ENCODE data around the gene NRXN2. TPM values are rescaled to one million over a fixed set of nuclear protein-coding genes. Genes with fewer than 3 reads are reported as not detected.

NRXN2 gene
- total and polyA plus RNA-seq, 10 of the 15 experiments (the other 5 are each of a cell fraction or from before 2014, with no cell fraction given): 0.03 to 1.4 (median 0.23) TPM

GRCh38 chr11:64642871-64643255, 80.1 kb downstream of the NRXN2 start:
- ChIA-PET RAD21 (ENCODE audit: unreplicated experiment) (no interaction called here), CTCF (no interaction called here)

GRCh38 chr11:64642418-64642735, 80.6 kb downstream of the NRXN2 start:
- DNase-seq (ENCODE audit: low read depth, low spot score) (no peak), ATAC-seq (no peak), FAIRE-seq (no peak)
- Histone ChIP-seq H4K20me1 (ENCODE audit: control insufficient read depth, insufficient read depth) (no peaks in the 10 kb centered on the region), H3K9ac (ENCODE audit: control insufficient read depth, insufficient read depth, low read length) (no peak overlapping the region), H3K27me3 (replicated peaks in 1 of 2; ENCODE audit: control insufficient read depth in 2 of 2, insufficient read depth in 2 of 2, low read length in 1 of 2) (peaks cover 5 to 20% of the 10 kb centered on the region in 2 experiments; a peak in 3 of 4 replicates), H3K36me3 (ENCODE audit: control insufficient read depth in 2 of 2, insufficient read depth in 2 of 2, low read length in 1 of 2) (no peaks in the 10 kb centered on the region), H3K4me2 (ENCODE audit: control insufficient read depth, insufficient read depth) (no peak overlapping the region), H3K79me2 (ENCODE audit: control insufficient read depth, insufficient read depth, low read length) (no peaks in the 10 kb centered on the region), H3K27ac (ENCODE audit: control insufficient read depth, insufficient read depth) (no peak overlapping the region), H3K9me3 (replicated peaks; ENCODE audit: control insufficient read depth, insufficient read depth, low read length) (no peaks in the 10 kb centered on the region), H3K4me3 (no peak overlapping the region), H3K4me1 (ENCODE audit: control insufficient read depth, insufficient read depth, low read length) (no peaks in the 10 kb centered on the region), H2AFZ (ENCODE audit: control insufficient read depth, low read depth, low read length) (no peak overlapping the region)
- intact Hi-C loops (cut with micrococcal nuclease; ENCODE audit: unreplicated experiment): no loop called here
- ChIA-PET CTCF (no interaction called here), POLR2A (no interaction called here), SMC1A (ENCODE audit: uncharacterized antibody, unreplicated experiment) (no interaction called here), RAD21 (ENCODE audit: unreplicated experiment) (no interaction called here)
- 11% methylated on average over 30 of the region's 30 CpGs for WGBS (ENCODE audit: insufficient coverage, insufficient replicate concordance, low lambda C conversion rate, missing lambda C conversion rate)
- in situ Hi-C loops (cut with MboI): no loop called here
- BruUV-seq (replicated peaks): no TSS peak
- TF ChIP-seq POU2F2 (IDR thresholded peaks at IDR 0.05; ENCODE audit: borderline replicate concordance, low read depth, low read length) (no peak), NR2C2 (IDR thresholded peaks at IDR 0.05; ENCODE audit: borderline replicate concordance, control insufficient read depth, insufficient read length, low read depth) (no peak), BCL11A (IDR thresholded peaks at IDR 0.05; ENCODE audit: low read depth, low read length) (no peak), CBX5 (IDR thresholded peaks at IDR 0.05; ENCODE audit: low read depth) (no peak), NBN (IDR thresholded peaks at IDR 0.05) (no peak), CHD2 (IDR thresholded peaks at IDR 0.05; ENCODE audit: borderline replicate concordance, low read depth, low read length) (no peak), EP300 (IDR thresholded peaks at IDR 0.05; ENCODE audit: borderline replicate concordance in 1 of 2, control insufficient read depth in 1 of 2, low read depth in 2 of 2, low read length in 2 of 2) (no peak), NFYB (IDR thresholded peaks at IDR 0.05; ENCODE audit: insufficient read depth, low read depth, low read length) (no peak), PRDM15 (CRISPR knock-in tag; IDR thresholded peaks at IDR 0.05) (no peak)
- TF ChIP-seq, protein P1, sequence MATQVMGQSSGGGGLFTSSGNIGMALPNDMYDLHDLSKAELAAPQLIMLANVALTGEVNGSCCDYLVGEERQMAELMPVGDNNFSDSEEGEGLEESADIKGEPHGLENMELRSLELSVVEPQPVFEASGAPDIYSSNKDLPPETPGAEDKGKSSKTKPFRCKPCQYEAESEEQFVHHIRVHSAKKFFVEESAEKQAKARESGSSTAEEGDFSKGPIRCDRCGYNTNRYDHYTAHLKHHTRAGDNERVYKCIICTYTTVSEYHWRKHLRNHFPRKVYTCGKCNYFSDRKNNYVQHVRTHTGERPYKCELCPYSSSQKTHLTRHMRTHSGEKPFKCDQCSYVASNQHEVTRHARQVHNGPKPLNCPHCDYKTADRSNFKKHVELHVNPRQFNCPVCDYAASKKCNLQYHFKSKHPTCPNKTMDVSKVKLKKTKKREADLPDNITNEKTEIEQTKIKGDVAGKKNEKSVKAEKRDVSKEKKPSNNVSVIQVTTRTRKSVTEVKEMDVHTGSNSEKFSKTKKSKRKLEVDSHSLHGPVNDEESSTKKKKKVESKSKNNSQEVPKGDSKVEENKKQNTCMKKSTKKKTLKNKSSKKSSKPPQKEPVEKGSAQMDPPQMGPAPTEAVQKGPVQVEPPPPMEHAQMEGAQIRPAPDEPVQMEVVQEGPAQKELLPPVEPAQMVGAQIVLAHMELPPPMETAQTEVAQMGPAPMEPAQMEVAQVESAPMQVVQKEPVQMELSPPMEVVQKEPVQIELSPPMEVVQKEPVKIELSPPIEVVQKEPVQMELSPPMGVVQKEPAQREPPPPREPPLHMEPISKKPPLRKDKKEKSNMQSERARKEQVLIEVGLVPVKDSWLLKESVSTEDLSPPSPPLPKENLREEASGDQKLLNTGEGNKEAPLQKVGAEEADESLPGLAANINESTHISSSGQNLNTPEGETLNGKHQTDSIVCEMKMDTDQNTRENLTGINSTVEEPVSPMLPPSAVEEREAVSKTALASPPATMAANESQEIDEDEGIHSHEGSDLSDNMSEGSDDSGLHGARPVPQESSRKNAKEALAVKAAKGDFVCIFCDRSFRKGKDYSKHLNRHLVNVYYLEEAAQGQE (IDR thresholded peaks at IDR 0.05; ENCODE audit: low read depth, low read length): no peak

More at GRCh38 chr11:64642871-64643255, 80.1 kb downstream of the NRXN2 start:
- H4K20me1 ChIP-seq (ENCODE audit: control insufficient read depth, insufficient read depth): no peaks in the 10 kb centered on the region
- H3K36me3 ChIP-seq (ENCODE audit: control insufficient read depth in 2 of 2, insufficient read depth in 2 of 2, low read length in 1 of 2): no peaks in the 10 kb centered on the region
- H3K9ac ChIP-seq (ENCODE audit: control insufficient read depth, insufficient read depth, low read length): no peak overlapping the region
- ChIA-PET POLR2A (interaction anchor here (0.7 kb wide), 1 partner anchor 153 kb away, joined by 3 read pairs; no protein-coding TSS in a partner anchor), SMC1A (ENCODE audit: uncharacterized antibody, unreplicated experiment) (no interaction called here)
- in situ Hi-C loops (cut with MboI) (no loop called here), intact Hi-C loops (cut with micrococcal nuclease; ENCODE audit: unreplicated experiment) (no loop called here)
- no peak for ATAC-seq
- H3K4me2 ChIP-seq (ENCODE audit: control insufficient read depth, insufficient read depth): no peak overlapping the region
- BruUV-seq (replicated peaks): no TSS peak
- no peaks in the 10 kb centered on the region for H3K4me1 ChIP-seq (ENCODE audit: control insufficient read depth, insufficient read depth, low read length)
- H3K27ac ChIP-seq (ENCODE audit: control insufficient read depth, insufficient read depth): no peak overlapping the region
- no peaks in the 10 kb centered on the region for H3K79me2 ChIP-seq (ENCODE audit: control insufficient read depth, insufficient read depth, low read length)
- 5% methylated on average over 11 of the region's 36 CpGs for WGBS (ENCODE audit: insufficient coverage, insufficient replicate concordance, low lambda C conversion rate, missing lambda C conversion rate)
- DNase-seq (ENCODE audit: low read depth, low spot score): no peak
- H3K9me3 ChIP-seq (replicated peaks; ENCODE audit: control insufficient read depth, insufficient read depth, low read length): no peaks in the 10 kb centered on the region
- no peak for FAIRE-seq
- TF ChIP-seq GATAD2B (conservative IDR thresholded peaks at IDR 0.05; ENCODE audit: low read depth) (no peak), SUZ12 (IDR thresholded peaks at IDR 0.05; ENCODE audit: unreplicated experiment) (peak; percentile 98)
- H2AFZ ChIP-seq (ENCODE audit: control insufficient read depth, low read depth, low read length): no peak overlapping the region
- H3K27me3 ChIP-seq (replicated peaks in 1 of 2; ENCODE audit: control insufficient read depth in 2 of 2, insufficient read depth in 2 of 2, low read length in 1 of 2): peaks cover 6 to 20% of the 10 kb centered on the region in 2 experiments; a peak in 3 of 4 replicates
- no peak overlapping the region for H3K4me3 ChIP-seq
